Measurements from ENCODE around the gene ACBD4. TPM values are rescaled to one million over a fixed set of nuclear protein-coding genes. Genes with fewer than 3 reads are reported as not detected.

ACBD4 gene
- total RNA-seq, 2 donors from 2014 or later = 17.9 to 20.1 TPM

- Mint-ChIP-seq H3K27me3 (ENCODE audit: low read depth) (peaks cover 8% of the 10 kb centered on the region), H3K4me1 (ENCODE audit: low read depth) (peaks cover 6% of the 10 kb centered on the region), H3K4me3 (no peak overlapping the region), H3K27ac (no peak overlapping the region), H3K9me3 (no peaks in the 10 kb centered on the region), H3K36me3 (ENCODE audit: insufficient read depth in 2 of 2) (no peaks in the 10 kb centered on the region)
- no peak for ATAC-seq (replicated peaks in 1 of 2)
- no peak for DNase-seq
These were observed 6.0 kb upstream of the ACBD4 start for GRCh38 chr17:45129426-45129939.

DNA sequence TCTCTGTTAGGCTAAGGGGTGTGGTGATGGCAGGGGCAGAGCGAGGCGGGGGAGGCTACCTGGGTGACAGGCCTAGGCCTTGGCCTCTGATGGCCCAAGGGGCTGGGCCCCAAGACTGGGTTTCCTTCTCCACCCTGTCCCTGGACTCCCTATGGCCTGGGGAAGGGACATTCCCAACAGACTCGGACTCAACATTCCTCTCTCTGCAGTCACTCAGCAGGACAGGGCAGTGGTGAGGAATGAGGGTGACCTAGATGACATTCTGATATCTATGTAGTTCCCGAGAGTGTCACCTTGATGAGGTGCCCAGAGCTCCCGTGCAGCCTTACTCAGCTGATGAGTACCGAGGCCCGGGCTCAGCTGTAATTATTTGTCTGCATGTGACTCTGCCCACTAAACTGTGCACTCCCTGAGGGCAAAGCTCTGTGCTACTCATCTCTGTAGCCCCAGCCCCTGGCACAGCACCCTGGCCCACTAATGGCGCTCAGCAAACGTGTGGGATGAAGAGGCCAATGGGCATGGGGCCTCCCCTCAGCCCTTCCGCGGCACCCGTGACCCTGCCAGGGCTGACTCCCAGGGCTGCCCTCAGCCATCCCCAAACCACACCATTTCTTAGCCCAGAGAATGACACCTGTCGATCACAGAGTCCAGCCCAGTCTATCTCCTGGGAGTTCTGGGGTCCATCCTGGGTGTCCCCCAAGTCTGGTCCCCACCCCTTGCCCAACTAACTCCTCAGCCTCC lies 5.4 kb upstream of the ACBD4 start:
- Mint-ChIP-seq H3K36me3 (ENCODE audit: insufficient read depth in 2 of 2) (no peaks in the 10 kb centered on the region), H3K4me3 (no peak overlapping the region), H3K9me3 (no peaks in the 10 kb centered on the region), H3K27me3 (ENCODE audit: low read depth) (peaks cover 8% of the 10 kb centered on the region), H3K27ac (no peak overlapping the region), H3K4me1 (ENCODE audit: low read depth) (peaks cover 7% of the 10 kb centered on the region)
- ATAC-seq (replicated peaks in 1 of 2) (no peak), DNase-seq (no peak)

- DNase-seq (no peak), ATAC-seq (replicated peaks in 1 of 2) (no peak)
- Mint-ChIP-seq H3K27me3 (ENCODE audit: low read depth) (peaks cover 8% of the 10 kb centered on the region), H3K4me1 (ENCODE audit: low read depth) (peaks cover 13% of the 10 kb centered on the region), H3K4me3 (peak overlapping the region; percentile 74 to 85), H3K9me3 (no peaks in the 10 kb centered on the region), H3K36me3 (ENCODE audit: insufficient read depth in 2 of 2) (no peaks in the 10 kb centered on the region), H3K27ac (no peak overlapping the region)
These were observed 4.5 kb upstream of the ACBD4 start for GRCh38 chr17:45130681-45131615.

DNA sequence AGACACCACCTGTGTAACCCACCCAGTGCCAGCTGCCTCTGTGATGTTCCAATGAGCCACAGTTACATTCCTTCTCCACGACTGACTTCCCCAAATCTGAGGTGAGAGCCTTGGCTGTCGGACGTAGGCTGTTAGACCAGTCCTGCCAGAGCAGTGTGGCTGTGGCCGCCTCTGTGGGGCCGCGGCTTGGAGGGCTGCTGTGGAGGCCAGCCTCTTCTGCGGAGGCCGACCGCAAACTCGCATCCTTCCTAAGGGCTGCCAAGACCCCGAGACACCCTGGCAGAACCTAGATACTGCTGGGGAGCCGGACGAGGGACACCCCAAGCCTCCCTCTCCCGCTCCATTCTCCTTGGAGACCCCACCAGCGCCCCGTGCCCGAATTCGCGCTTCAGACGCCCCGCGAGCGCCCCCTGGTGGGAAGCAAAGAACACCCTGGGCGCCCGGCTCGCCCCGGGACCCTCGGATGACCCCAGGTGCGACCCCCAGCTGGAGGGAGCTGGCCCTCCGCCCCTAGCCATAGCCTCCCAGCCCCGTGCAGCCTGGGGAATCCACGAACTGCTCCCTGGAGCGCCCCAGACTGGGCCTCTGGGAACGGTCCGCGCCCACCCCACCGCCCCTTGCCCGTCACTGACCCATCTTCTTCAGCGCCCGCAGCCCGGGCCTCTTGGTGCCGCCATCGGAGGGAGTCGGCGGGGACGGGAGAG lies 3.7 kb upstream of the ACBD4 start:
- Mint-ChIP-seq H3K27me3 (ENCODE audit: low read depth) (peaks cover 8% of the 10 kb centered on the region), H3K36me3 (ENCODE audit: insufficient read depth in 2 of 2) (no peaks in the 10 kb centered on the region), H3K4me3 (peak overlapping the region; percentile 74 to 85), H3K4me1 (ENCODE audit: low read depth) (peaks cover 21% of the 10 kb centered on the region), H3K9me3 (no peaks in the 10 kb centered on the region), H3K27ac (no peak overlapping the region)
- DNase-seq (peak; percentile 68 to 74), ATAC-seq (replicated peaks in 1 of 2) (peak; percentile 7 to 8)

DNA sequence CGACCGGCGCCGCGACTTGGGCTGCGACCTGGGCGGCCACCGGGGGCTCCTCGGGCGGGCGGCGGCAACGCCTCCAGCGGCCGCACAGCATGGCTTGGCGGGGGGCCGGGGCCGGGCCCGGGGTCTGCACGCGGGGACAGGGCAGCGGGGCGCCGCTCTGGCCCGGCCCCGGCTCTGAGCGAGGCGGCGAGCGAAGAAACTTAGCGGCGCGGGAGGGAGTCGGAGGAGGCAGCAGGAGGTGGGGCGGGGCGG lies 3.2 kb upstream of the ACBD4 start, which contains the start of gene PLCD3:
TSS of gene PLCD3 (minus strand) at position 196 of the 252 bp plus-strand sequence. CDS start at position 91, 105 bp downstream.
- peaks cover 21% of the 10 kb centered on the region for H3K4me1 Mint-ChIP-seq (ENCODE audit: low read depth)
- H3K36me3 Mint-ChIP-seq (ENCODE audit: insufficient read depth in 2 of 2) = no peaks in the 10 kb centered on the region
- H3K27me3 Mint-ChIP-seq (ENCODE audit: low read depth) = peaks cover 8% of the 10 kb centered on the region
- ATAC-seq (replicated peaks in 1 of 2) = peak in 1 of 2 donors; percentile 48
- H3K4me3 Mint-ChIP-seq = peak within 1 kb of the TSS; percentile 85 to 95
- peak within 1 kb of the TSS; percentile 28 for H3K27ac Mint-ChIP-seq
- no peaks in the 10 kb centered on the region for H3K9me3 Mint-ChIP-seq
- no peak for DNase-seq

DNA sequence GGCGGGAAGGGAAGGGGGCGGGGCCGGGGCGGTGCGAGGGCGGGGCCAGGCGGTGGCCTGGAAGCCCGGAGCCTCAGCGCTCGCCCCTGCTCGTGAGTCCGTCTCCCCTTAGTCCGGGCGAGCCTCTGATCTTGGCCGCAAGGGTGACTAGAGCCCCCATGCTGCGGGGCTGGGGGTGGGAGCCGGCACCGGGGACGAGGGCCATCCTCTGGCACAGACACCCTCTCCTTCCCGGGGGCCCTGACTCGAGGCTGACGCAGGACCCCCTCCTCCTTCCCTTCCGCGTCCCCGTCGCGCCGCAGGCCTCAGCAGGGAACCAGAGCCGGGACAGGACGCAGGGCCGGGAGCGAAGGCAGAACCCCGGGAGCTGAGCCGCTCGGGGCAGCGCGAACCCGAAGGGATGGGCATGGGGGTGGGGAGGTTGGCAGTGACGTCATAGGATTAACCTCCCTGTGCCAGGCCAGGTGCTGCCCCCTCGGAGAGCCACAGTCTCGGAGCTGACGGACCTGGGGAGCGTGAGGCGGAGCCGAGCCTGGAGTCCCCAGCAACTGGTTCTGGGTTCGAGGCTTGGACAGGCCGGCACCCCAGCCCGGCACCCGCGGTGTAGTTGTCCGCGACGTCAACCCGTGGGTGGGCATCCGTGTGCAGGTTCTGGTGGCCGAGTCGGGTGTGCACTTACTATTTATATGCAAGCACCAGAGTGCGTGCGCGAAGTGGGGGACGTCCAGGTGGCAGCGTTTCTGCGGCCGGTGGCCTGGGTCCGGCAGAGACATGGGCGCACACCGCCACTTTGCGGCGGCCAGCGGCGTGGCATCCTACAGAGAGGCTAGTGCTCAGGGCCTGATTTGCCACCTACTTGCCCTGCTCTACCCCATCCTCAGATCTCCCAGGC lies 2.7 kb upstream of the ACBD4 start:
- Mint-ChIP-seq H3K4me1 (ENCODE audit: low read depth) (peaks cover 21% of the 10 kb centered on the region), H3K27ac (peak overlapping the region; percentile 28), H3K27me3 (ENCODE audit: low read depth) (peaks cover 8% of the 10 kb centered on the region), H3K9me3 (no peaks in the 10 kb centered on the region), H3K36me3 (ENCODE audit: insufficient read depth in 2 of 2) (no peaks in the 10 kb centered on the region), H3K4me3 (peak overlapping the region; percentile 85 to 95)
- DNase-seq (peak; percentile 77 to 80), ATAC-seq (replicated peaks in 1 of 2) (peak; percentile 43 to 50)

GRCh38 chr17:45135978-45136791 lies 698 bp downstream of the ACBD4 start:
- Mint-ChIP-seq H3K9me3 (no peaks in the 10 kb centered on the region), H3K27ac (peak overlapping the region; percentile 69), H3K27me3 (ENCODE audit: low read depth) (peaks cover 4% of the 10 kb centered on the region), H3K36me3 (ENCODE audit: insufficient read depth in 2 of 2) (peaks cover 2% of the 10 kb centered on the region in 2 donors), H3K4me1 (ENCODE audit: low read depth) (peaks cover 21% of the 10 kb centered on the region), H3K4me3 (peak overlapping the region; percentile 88 to 92)
- ATAC-seq (replicated peaks in 1 of 2) = no peak
- no peak for DNase-seq

DNA sequence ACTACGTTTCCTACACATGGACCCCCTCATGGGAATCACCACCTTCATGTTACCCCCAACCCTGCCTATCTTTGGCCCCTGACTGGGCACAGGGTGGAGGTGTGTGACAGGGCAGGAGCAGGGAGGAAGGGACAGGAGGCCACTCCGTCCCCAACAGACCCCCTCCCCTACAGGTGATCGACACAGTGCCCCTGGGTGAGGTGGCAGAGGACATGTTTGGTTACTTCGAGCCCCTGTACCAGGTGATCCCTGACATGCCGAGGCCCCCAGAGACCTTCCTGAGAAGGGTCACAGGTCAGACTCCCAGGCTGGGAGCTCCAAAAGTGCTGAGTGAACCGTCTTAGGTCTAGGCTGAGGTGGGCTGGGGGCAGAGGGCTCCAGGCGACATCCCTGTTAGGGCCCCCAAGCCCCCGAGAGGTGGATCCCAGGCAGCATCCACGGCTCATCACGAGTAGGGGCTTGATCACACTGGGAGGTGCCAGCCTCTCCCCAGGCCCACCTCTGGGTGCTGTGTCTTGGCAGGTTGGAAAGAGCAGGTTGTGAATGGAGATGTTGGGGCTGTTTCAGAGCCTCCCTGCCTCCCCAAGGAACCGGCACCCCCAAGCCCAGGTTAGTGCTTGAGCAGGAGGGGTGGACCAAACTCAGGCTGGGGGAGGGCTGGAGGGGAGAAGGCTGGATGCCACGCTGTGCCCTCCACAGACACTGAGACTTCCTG lies 1.5 kb downstream of the ACBD4 start:
- no peak overlapping the region for H3K27ac Mint-ChIP-seq
- H3K9me3 Mint-ChIP-seq = no peaks in the 10 kb centered on the region
- H3K4me3 Mint-ChIP-seq = peak overlapping the region; percentile 88 to 92
- DNase-seq (no peak), ATAC-seq (replicated peaks in 1 of 2) (no peak)
- peaks cover 21% of the 10 kb centered on the region for H3K4me1 Mint-ChIP-seq (ENCODE audit: low read depth)
- no peaks in the 10 kb centered on the region for H3K27me3 Mint-ChIP-seq (ENCODE audit: low read depth)
- peaks cover 2% of the 10 kb centered on the region in 2 donors for H3K36me3 Mint-ChIP-seq (ENCODE audit: insufficient read depth in 2 of 2)

- Mint-ChIP-seq H3K36me3 (ENCODE audit: insufficient read depth in 2 of 2) (peaks cover 2% of the 10 kb centered on the region in 2 donors), H3K4me3 (no peak overlapping the region), H3K27me3 (ENCODE audit: low read depth) (no peaks in the 10 kb centered on the region), H3K9me3 (no peaks in the 10 kb centered on the region), H3K27ac (no peak overlapping the region), H3K4me1 (ENCODE audit: low read depth) (peaks cover 21% of the 10 kb centered on the region)
- DNase-seq = no peak
- no peak for ATAC-seq (replicated peaks in 1 of 2)
These were observed 2.2 kb downstream of the ACBD4 start for GRCh38 chr17:45137561-45138305.

- no peak overlapping the region for H3K4me3 Mint-ChIP-seq
- ATAC-seq (replicated peaks in 1 of 2) = no peak
These were observed 3.5 kb downstream of the ACBD4 start for GRCh38 chr17:45138911-45139532.

More at GRCh38 chr17:45138911-45139532, 3.5 kb downstream of the ACBD4 start:
- Mint-ChIP-seq H3K4me1 (ENCODE audit: low read depth) (peaks cover 21% of the 10 kb centered on the region), H3K36me3 (ENCODE audit: insufficient read depth in 2 of 2) (peaks cover 2% of the 10 kb centered on the region in 2 donors), H3K27me3 (ENCODE audit: low read depth) (no peaks in the 10 kb centered on the region), H3K9me3 (no peaks in the 10 kb centered on the region), H3K27ac (no peak overlapping the region)
- DNase-seq = no peak
